Nucleus accumbens (tissue), 56 donors: ENCODE data around the gene KPNA6.
A peak's percentile ranks its signal among the peaks of the same experiment; 100 is the strongest.

ENCODE experiments used
- DNase-seq, 56 donors: peaks; one replicate each; lab custom pipeline; 2025; lab: John Stamatoyannopoulos, UW

KPNA6 gene

GRCh38 chr1:32205401-32206370 is 97.8 kb downstream of the KPNA6 start, which contains the start of gene IQCC:
TSS of gene IQCC (plus strand) at chr1:32205671. CDS start at chr1:32205682, 11 bp downstream.
- peak in 55 of 56 donors; percentile 27 to 91 (median 76) for DNase-seq

DNA sequence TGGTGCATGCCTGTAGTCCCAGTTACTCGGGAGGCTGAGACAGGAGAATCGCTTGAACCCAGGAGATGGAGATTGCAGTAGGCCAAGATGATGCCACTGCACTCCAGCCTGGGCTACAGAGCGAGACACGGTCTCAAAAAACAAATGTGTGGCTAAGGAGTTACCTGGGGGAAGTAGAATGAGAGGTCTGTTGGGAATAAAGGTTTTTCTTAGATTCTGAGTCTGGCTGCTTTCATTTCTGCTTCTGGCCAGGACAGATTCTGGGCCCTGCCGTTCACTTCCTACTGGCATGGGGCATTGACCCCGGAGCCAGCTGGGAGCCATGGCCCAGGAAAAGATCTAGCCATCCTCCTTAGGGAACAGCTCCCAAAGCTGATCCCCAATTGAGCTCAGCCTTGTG is 100.6 kb downstream of the KPNA6 start:
- no peak for DNase-seq

DNA sequence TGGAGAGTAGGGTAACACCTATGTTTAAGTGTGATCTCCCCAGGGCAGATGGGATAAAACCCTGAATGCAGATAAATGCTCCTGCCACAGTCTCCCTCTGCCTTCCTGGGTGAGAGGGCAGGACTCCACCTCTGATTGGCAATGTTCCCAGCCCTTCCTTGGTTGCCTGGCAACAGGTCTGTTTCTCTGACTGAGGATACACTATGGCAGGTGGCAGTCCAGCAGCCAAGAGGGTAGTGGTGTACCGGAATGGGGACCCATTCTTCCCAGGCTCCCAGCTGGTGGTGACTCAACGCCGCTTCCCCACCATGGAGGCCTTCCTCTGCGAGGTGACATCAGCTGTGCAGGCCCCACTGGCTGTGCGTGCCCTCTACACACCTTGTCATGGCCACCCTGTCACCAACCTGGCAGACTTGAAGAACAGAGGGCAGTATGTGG is 101.1 kb downstream of the KPNA6 start, which contains the start of gene DCDC2B:
TSS of gene DCDC2B (plus strand) at position 199 of the 438 bp plus-strand sequence. CDS start at position 204, 5 bp downstream.
- peak in 10 of 56 donors; percentile 6 to 29 (median 16) for DNase-seq

GRCh38 chr1:32215629-32216480 is 108.0 kb downstream of the KPNA6 start:
- peak in 37 of 56 donors; percentile 4 to 71 (median 32) for DNase-seq

GRCh38 chr1:32216566-32216965 is 108.7 kb downstream of the KPNA6 start:
- no peak for DNase-seq

DNA sequence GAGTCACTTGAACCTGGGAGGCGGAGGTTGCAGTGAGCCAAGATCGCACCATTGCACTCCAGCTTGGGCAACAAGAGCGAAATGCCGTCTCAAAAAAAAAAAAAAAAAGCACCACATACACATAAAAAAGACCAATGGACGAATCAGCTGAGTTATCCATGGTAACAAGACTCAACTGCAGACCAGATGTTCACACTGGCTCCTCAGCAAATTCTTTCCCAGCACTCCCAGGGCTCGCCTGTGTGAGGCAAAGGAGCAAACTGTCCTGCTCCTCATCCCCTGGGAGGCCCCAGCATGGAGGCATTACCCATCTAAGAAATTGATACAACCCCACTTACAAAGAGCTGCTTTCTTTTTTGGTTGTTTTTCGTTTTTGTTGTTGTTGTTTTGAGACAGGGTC is 111.2 kb downstream of the KPNA6 start:
- DNase-seq, result no peak

DNA sequence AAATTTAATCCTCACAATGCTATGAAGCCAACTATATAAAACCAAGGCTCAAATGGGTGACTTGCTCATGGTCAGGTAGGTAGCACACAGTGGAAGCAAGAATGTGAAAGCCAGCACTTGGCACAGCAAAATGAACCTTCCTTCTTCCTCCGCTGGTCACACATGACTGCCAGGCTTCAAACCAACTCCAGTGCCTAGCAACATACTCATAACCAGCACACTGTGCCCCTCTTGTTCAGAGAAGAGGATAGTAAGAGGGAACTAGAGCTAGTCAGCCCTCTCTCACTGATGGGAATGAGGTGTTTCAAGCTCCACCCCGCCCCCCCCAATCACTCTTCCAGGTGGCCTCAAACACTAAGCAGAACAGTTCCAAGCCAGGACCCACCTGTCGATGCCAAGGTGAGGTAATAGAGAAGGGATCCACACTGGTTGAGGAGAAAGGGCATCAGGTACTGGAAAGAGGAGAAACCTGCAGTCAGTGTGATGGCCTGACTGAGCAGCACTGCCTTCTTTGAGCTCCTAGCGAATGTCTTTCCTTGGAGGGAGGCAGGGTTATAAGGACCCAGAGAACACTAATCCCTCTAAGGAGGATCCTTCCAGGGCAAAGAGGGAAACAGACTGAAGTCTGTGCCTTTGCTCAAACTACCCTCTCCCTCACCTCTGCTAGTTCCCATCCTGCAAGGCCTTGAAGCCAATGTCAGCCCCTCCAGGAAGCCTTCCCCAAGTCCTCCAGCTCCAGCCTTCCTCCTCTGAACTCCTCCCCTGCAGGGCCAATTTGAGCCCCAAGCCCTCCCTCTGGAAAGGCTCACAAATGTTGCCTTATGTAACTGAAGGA is 113.1 kb downstream of the KPNA6 start:
- no peak for DNase-seq

DNA sequence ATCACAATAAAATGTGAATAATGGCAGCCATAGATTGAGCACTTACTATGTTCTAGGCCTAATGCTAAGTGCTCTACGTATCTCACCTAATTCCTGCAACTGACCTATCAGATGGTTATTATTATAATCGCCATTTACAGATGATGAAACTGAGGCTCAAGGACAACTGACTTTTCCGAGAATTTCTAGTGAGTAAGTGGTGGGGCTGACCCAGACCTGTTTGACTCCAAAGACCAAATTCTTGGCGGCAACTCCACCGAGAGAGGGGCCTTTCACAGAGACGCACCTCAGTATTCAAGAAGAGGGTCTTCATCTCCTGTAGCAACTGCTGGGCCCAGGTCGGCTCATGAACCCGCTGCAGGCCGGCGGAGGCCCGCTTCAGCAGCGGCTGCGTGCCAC is 113.7 kb downstream of the KPNA6 start:
- DNase-seq, result no peak

DNA sequence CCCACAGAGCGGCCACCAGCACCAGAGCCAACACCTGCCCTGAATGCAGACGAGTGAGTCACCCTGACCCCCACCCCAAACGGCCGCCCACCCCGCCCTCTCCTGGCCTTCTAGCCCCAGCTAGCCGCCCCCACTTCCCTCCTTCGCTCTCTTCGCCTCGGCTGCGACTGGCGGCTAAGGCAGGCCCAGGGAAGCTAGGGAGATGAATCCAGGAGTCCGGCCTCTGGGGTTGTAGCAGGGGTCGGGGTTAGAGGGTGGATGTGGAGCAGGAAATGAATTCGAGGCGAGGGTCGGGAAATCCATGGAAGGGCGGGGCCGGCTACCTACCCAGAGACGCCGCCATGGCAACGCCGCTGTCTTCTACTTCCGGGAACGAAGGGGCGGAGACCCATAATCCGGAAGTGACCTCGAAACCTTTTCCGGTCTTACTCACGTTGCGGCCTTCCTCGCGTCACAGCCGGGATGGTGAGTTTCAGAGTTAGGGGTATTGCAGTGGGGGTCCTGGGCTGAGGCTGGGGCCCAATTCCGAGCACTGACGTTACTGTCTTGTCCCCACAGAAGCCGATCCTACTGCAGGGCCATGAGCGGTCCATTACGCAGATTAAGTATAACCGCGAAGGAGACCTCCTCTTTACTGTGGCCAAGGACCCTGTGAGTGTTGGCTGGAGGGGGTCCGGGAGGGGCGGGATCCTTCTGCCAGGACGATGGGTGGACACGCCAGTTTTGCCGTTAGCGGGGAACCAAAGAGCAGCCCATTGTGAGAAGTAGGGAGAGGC is 114.3 kb downstream of the KPNA6 start, which contains the start of the genes EIF3I and TMEM234:
TSS of gene EIF3I (plus strand) at position 428 of the 776 bp plus-strand sequence. CDS start at position 463, 35 bp downstream.
TSS of gene TMEM234 (minus strand) at position 374 of the 776 bp plus-strand sequence. CDS start at position 343, 31 bp downstream.
- DNase-seq, result peak in 55 of 56 donors; percentile 47 to 96 (median 86)

DNA sequence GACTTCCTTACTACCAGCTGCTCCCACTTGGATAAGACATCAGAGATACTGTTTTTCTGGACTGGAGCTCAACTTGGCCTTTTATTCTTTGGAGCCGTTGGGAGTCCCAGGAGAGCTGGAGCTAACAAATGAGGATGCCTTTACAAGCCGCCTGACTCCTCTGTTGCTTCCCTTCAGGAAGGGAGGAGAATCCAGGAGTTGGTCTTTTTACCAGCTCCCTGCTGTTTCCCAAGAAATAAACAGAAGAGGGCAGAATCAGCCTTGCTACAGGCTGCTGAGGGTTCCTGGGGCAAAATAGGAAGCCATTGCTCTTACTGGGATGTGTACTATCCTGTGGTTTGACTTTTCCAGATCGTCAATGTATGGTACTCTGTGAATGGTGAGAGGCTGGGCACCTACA is 115.8 kb downstream of the KPNA6 start:
- DNase-seq, result no peak

DNA sequence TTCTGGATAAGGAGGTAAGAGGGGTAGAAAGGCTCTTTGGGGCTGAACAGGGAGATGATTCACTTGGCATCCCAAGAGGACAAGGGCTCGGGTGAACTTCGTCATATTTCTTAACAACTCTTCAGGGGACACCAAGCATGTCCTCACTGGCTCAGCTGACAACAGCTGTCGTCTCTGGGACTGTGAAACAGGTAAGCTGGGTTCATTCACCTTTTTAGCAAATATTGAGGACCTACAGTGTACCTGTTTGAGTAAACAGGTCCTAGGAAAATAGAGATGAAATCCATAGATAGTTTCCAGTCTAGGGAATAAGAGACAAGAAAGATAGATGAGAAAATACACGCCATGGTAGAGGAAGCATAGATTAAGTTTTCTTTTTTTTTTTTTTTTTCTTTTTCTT is 116.4 kb downstream of the KPNA6 start:
- no peak for DNase-seq
